Endothelial cell of umbilical vein (primary cell): ENCODE results near the gene DYNLRB2. TPM values are rescaled to one million over a fixed set of nuclear protein-coding genes. Genes with fewer than 3 reads are reported as not detected.
A peak's percentile ranks its signal among the peaks of the same experiment; 100 is the strongest.

Experiments used
- Bru-seq: library from RNA; stranded (reverse); fragments of 400-500 nt; gene quantifications from one replicate; lab custom pipeline; 2021; lab: Mats Ljungman, UMichigan
- BruChase-seq, 2 experiments: library from RNA; stranded (reverse); fragments of 400-500 nt; gene quantifications; one replicate each; lab custom pipeline; 2021; lab: Mats Ljungman, UMichigan
- BruUV-seq: library from RNA; stranded (reverse); fragments of 400-500 nt; replicated peaks from 2 replicates; lab custom pipeline; 2021; lab: Mats Ljungman, UMichigan
- CTCF ChIA-PET: fragments of 300-600, 350-600 bp; sonication (Branson Sonifier 250); formaldehyde crosslinking; loops from one replicate; lab custom pipeline; 2021; ENCODE audit warnings: antibody characterized with exemption, inconsistent platforms; lab: Charles Lee
- POLR2A ChIA-PET: fragments of 300-600, 350-600 bp; sonication (Branson Sonifier 250); formaldehyde crosslinking; loops from one replicate; lab custom pipeline; 2021; ENCODE audit warnings: antibody characterized with exemption, inconsistent platforms; lab: Charles Lee
- DNase-seq: peaks from one replicate; pipeline ENCODE4 v3.0.0-alpha.2; 2011; ENCODE audit warnings: low read depth, low spot score
- FAIRE-seq: peaks from 2 replicates; lab custom pipeline; 2011; peaks lifted over from hg19 to GRCh38; lab: Jason Lieb, UNC
- H2AFZ ChIP-seq: 2 replicates; pipeline ENCODE4 v1.6.0; 2012; ENCODE audit warnings: low read depth, low read length, control low read depth, inconsistent platforms
- H3K27ac ChIP-seq: 2 replicates; pipeline ENCODE4 v1.5.1; 2011; ENCODE audit warnings: low read depth, mild to moderate bottlenecking, control low read depth, low read length, moderate library complexity; ENCODE audit not compliant: insufficient read depth
- H3K27me3 ChIP-seq, 2 experiments: 2 replicates each; pipeline versions ENCODE4 v1.6.0 to v1.6.1; 2011; ENCODE audit warnings: low read length in 2 of 2, mixed read lengths in 1 of 2; ENCODE audit not compliant: control insufficient read depth in 2 of 2, insufficient read depth in 2 of 2
- H3K36me3 ChIP-seq, 2 experiments: 2 replicates in 1 of 2; 3 replicates in 1 of 2; pipeline ENCODE4 v1.5.1; 2011; ENCODE audit warnings: low read length in 2 of 2, mild to moderate bottlenecking in 1 of 2, moderate library complexity in 1 of 2; ENCODE audit not compliant: control insufficient read depth in 2 of 2, insufficient read depth in 2 of 2; ENCODE audit errors: extremely low read depth in 1 of 2
- H3K4me1 ChIP-seq: 3 replicates; pipeline ENCODE4 v1.5.1; 2011; ENCODE audit warnings: mild to moderate bottlenecking, low read length; ENCODE audit not compliant: control insufficient read depth, insufficient read depth; ENCODE audit errors: extremely low read depth
- H3K4me2 ChIP-seq: 2 replicates; pipeline ENCODE4 v1.6.1; 2011; ENCODE audit warnings: low read length, control low read depth, mixed read lengths; ENCODE audit not compliant: insufficient read depth
- H3K4me3 ChIP-seq, 3 experiments: fragments of 200-600 bp in 1 of 3; sonication (generic), shearing (Covaris generic) in 1 of 3; replicated peaks in 1 of 3; 2 replicates each; pipeline ENCODE4 v1.5.1; 2011 to 2016; ENCODE audit warnings: control low read depth in 3 of 3, low read length in 3 of 3, mild to moderate bottlenecking in 2 of 3, inconsistent platforms in 1 of 3, low read depth in 1 of 3, moderate library complexity in 1 of 3; ENCODE audit not compliant: insufficient read depth in 1 of 3
- H3K79me2 ChIP-seq: 2 replicates; pipeline ENCODE4 v1.6.0; 2012; ENCODE audit warnings: low read length, inconsistent platforms; ENCODE audit not compliant: control insufficient read depth, insufficient read depth
- H3K9ac ChIP-seq: replicated peaks from 2 replicates; pipeline ENCODE3; 2011; ENCODE audit warnings: low read length, control low read depth; ENCODE audit not compliant: insufficient read depth; ENCODE audit errors: extremely low read depth
- H3K9me1 ChIP-seq: replicated peaks from 3 replicates; pipeline ENCODE4 v1.6.0; 2011; ENCODE audit warnings: mild to moderate bottlenecking, low read length; ENCODE audit not compliant: control insufficient read depth, insufficient read depth; ENCODE audit errors: extremely low read depth
- H3K9me3 ChIP-seq: replicated peaks from 2 replicates; pipeline ENCODE4 v1.5.1; 2012; ENCODE audit warnings: low read length, inconsistent platforms; ENCODE audit not compliant: control insufficient read depth, insufficient read depth
- H4K20me1 ChIP-seq: replicated peaks from 2 replicates; pipeline ENCODE3; 2011; ENCODE audit warnings: mild to moderate bottlenecking, low read length; ENCODE audit not compliant: control insufficient read depth, insufficient read depth; ENCODE audit errors: extremely low read depth
- FOS ChIP-seq: IDR thresholded peaks from 2 replicates; pipeline ENCODE4 v1.6.1; 2011; ENCODE audit warnings: mild to moderate bottlenecking, low read length, moderate library complexity, borderline replicate concordance; ENCODE audit not compliant: insufficient read depth
- POLR2A ChIP-seq: IDR thresholded peaks from 2 replicates; pipeline ENCODE4 v1.6.1; 2012; ENCODE audit warnings: low read depth, mild to moderate bottlenecking, control low read depth, low read length
- POLR2AphosphoS5 ChIP-seq: IDR thresholded peaks from 2 replicates; pipeline ENCODE4 v1.6.1; 2012; ENCODE audit warnings: low read depth, mild to moderate bottlenecking, control low read depth, low read length, moderate library complexity; ENCODE audit not compliant: insufficient read depth
- dilution Hi-C: fragments of 300-500 bp; cut with MboI; formaldehyde crosslinking; loops from one replicate; pipeline ENCODE4 v1.15.0; 2019; ENCODE audit warnings: low sequenced_read_pairs; ENCODE audit not compliant: extremely low pct_ligation_motif_present
- intact Hi-C: fragments of 100-400 bp; cut with micrococcal nuclease; formaldehyde crosslinking; loops from one replicate; pipeline ENCODE4 v1.10.0; 2022
- long read RNA-seq: library from polyadenylated mRNA; stranded (forward); transcript quantifications from one replicate; pipeline ENCODE4 v2.0.0, GENCODE V29; 2021
- polyA minus RNA-seq, 3 experiments: library from RNA; depleted of rRNA, polyadenylated mRNA; stranded (reverse); fragments of >200 nt; gene quantifications; 1 replicate in 1 of 3; 2 replicates in 2 of 3; pipeline ENCODE4 v1.2.3, GENCODE V29; 2011
- polyA plus RNA-seq, 4 experiments: library from polyadenylated mRNA; depleted of rRNA in 3 of 4; stranded (reverse) in 3 of 4; unstranded in 1 of 4; fragments of >200 nt; gene quantifications; 2 replicates each; pipeline versions ENCODE4 v1.2.1 to v1.2.3, GENCODE V29; 2011 to 2012; ENCODE audit warnings: missing spikeins in 1 of 4
- total RNA-seq: library from RNA; stranded (reverse); gene quantifications from 2 replicates; pipeline ENCODE4 v1.2.3, GENCODE V29; 2021

DYNLRB2 gene
- total RNA-seq (not detected in 2 replicates), polyA plus RNA-seq (not detected in 2 replicates), polyA minus RNA-seq (not detected in 2 replicates), Bru-seq, nascent RNA (percentile 12 among the genes with signal in this experiment), BruChase-seq, experiment 1, labeled RNA remaining after a 6-hour chase (percentile 11 among the genes with signal in this experiment), BruChase-seq, experiment 2, labeled RNA remaining after a 2-hour chase (not detected)
- polyA plus RNA-seq (2011; cell fraction: cytosol; rRNA removed) = not detected in 2 replicates
- not detected in 2 replicates for polyA plus RNA-seq (2011; cell fraction: nucleus; rRNA removed)
- polyA plus RNA-seq (2012) = not detected in 2 replicates
- polyA minus RNA-seq (2011; cell fraction: cytosol; rRNA and poly(A)+ RNA removed) = not detected
- not detected in 2 replicates for polyA minus RNA-seq (2011; cell fraction: nucleus; rRNA and poly(A)+ RNA removed)
- long read RNA-seq = 0 reads

DNA sequence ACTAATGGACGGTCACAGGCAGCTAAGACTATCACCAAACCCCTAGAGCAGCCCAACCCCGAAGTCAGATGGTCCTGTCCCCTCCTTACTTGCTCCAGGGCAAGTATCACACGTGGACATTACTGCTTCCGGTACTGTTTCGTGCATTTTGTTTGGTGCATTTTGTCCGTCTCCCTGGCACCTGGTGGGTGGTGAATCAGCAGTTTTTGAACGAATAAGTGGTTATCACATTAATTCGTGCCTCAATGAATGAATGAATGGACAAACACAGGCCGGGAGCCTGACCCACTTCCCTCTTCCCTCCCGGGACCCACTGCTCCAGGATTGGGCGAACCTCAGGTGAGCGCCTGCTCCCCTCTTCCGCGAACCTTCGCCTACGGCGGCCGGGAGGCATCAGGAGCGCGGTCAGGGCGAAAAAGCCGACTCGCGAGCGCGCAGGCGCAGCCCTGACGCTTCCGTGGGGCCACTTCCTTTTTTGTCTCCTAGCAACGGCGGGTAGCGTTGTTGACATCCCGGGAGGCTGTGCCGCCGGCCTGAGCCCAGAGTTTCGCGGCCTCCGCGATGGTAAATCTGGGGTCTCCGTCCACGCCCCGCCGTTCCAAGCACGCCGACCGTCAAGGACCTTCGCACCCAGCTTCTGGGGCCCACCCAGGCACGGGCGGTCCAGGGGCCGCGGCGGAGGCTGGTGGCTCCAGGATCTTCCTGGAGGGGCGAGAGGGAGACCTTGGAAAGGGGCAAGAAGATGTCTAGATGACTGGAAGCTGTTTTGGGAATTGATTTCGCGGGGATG lies at the start of gene DYNLRB2:
TSS of gene DYNLRB2 (plus strand) at position 478 of the 790 bp plus-strand sequence. CDS start at position 562, 84 bp downstream.
- Histone ChIP-seq H3K27ac (peak within 1 kb of the TSS; percentile 59), H3K9me3 (no peaks in the 10 kb centered on the region), H3K9ac (peak within 1 kb of the TSS; percentile 70), H3K79me2 (no peaks in the 10 kb centered on the region), H4K20me1 (no peaks in the 10 kb centered on the region), H2AFZ (peak within 1 kb of the TSS; percentile 90), H3K9me1 (no peaks in the 10 kb centered on the region), H3K36me3 (no peaks in the 10 kb centered on the region), H3K4me3 (peak within 1 kb of the TSS; percentile 55 to 84 (median 61)), H3K4me2 (peak within 1 kb of the TSS; percentile 97), H3K4me1 (peaks cover 10% of the 10 kb centered on the region), H3K27me3 (peaks cover 2 to 22% of the 10 kb centered on the region in 2 experiments)
- ChIA-PET CTCF (interaction anchor here (3.2 kb wide), 1 partner anchor 14 kb away, joined by 26 read pairs; no protein-coding TSS in a partner anchor), POLR2A (no interaction called here)
- intact Hi-C loops = loop anchor here (1.0 to 5.0 kb wide), 2 partner anchors 267 to 282 kb away; no protein-coding TSS in a partner anchor
- TF ChIP-seq POLR2AphosphoS5 (peak; percentile 70), FOS (no peak), POLR2A (peak; percentile 66)
- FAIRE-seq (peak; percentile 83), DNase-seq (peak; percentile 89)
- dilution Hi-C loops = no loop called here
- BruUV-seq = TSS peak; percentile 89
